ENCODE measurements around the gene SVEP1. TPM values are rescaled to one million over a fixed set of nuclear protein-coding genes. Genes with fewer than 3 reads are reported as not detected.

Gene SVEP1
- polyA plus RNA-seq, 1 donor (not counting 4 experiments of a cell fraction or from before 2014, with no cell fraction given) = 0.14 TPM

GRCh38 chr9:110330484-110331105 is 248.9 kb downstream of the SVEP1 start:
- DNase-seq (ENCODE audit: low read depth, low spot score) = no peak
- Histone ChIP-seq H3K4me1 (ENCODE audit: control insufficient read depth, extremely low read depth, insufficient read depth, low read length) (peaks cover 8% of the 10 kb centered on the region), H3K27me3 (ENCODE audit: control insufficient read depth, extremely low read depth, insufficient read depth, low read length) (no peaks in the 10 kb centered on the region), H3K9ac (ENCODE audit: control insufficient read depth, extremely low read depth, insufficient read depth, low read length) (no peak overlapping the region), H3K4me2 (ENCODE audit: control insufficient read depth, extremely low read depth, insufficient read depth, low read depth, low read length) (no peak overlapping the region), H3K79me2 (ENCODE audit: control insufficient read depth, insufficient read depth, low read length) (no peaks in the 10 kb centered on the region), H3K9me1 (ENCODE audit: control insufficient read depth, extremely low read depth, insufficient read depth, low read length) (no peaks in the 10 kb centered on the region), H3K36me3 (ENCODE audit: control insufficient read depth in 2 of 2, extremely low read depth in 1 of 2, insufficient read depth in 2 of 2, low read length in 2 of 2) (no peaks in the 10 kb centered on the region), H2AFZ (ENCODE audit: control insufficient read depth, low read length) (no peak overlapping the region), H3K4me3 (ENCODE audit: control insufficient read depth in 2 of 3, extremely low read depth in 1 of 3, insufficient read depth in 2 of 3, low read depth in 1 of 3, low read length in 3 of 3) (no peak overlapping the region), H4K20me1 (ENCODE audit: control insufficient read depth, extremely low read depth, insufficient read depth, low read length) (no peaks in the 10 kb centered on the region), H3K9me3 (ENCODE audit: control insufficient read depth, low read depth, low read length) (no peaks in the 10 kb centered on the region), H3K27ac (ENCODE audit: control insufficient read depth, insufficient read depth, low read length) (no peak overlapping the region)
- no peak for TF ChIP-seq EZH2 (IDR thresholded peaks at IDR 0.05; ENCODE audit: low read length)
- no peak for TF ChIP-seq CTCF (optimal IDR thresholded peaks at IDR 0.05 in 1 of 3, IDR thresholded peaks at IDR 0.05 in 1 of 3, conservative IDR thresholded peaks at IDR 0.05 in 1 of 3; ENCODE audit: extremely low read depth in 1 of 3, insufficient read depth in 2 of 3, low read length in 3 of 3)
- no peak for FAIRE-seq
- dilution Hi-C loops (cut with MboI; ENCODE audit: extremely low pct_ligation_motif_present, low sequenced_read_pairs) = no loop called here

- peaks cover 8% of the 10 kb centered on the region for H3K4me1 ChIP-seq (ENCODE audit: control insufficient read depth, extremely low read depth, insufficient read depth, low read length)
- FAIRE-seq = no peak
- H3K9me1 ChIP-seq (ENCODE audit: control insufficient read depth, extremely low read depth, insufficient read depth, low read length) = no peaks in the 10 kb centered on the region
- no peaks in the 10 kb centered on the region for H3K36me3 ChIP-seq (ENCODE audit: control insufficient read depth in 2 of 2, extremely low read depth in 1 of 2, insufficient read depth in 2 of 2, low read length in 2 of 2)
- no peak overlapping the region for H3K27ac ChIP-seq (ENCODE audit: control insufficient read depth, insufficient read depth, low read length)
- no peaks in the 10 kb centered on the region for H3K79me2 ChIP-seq (ENCODE audit: control insufficient read depth, insufficient read depth, low read length)
- no peaks in the 10 kb centered on the region for H4K20me1 ChIP-seq (ENCODE audit: control insufficient read depth, extremely low read depth, insufficient read depth, low read length)
- H3K4me3 ChIP-seq (ENCODE audit: control insufficient read depth in 2 of 3, extremely low read depth in 1 of 3, insufficient read depth in 2 of 3, low read depth in 1 of 3, low read length in 3 of 3) = no peak overlapping the region
- H2AFZ ChIP-seq (ENCODE audit: control insufficient read depth, low read length) = no peak overlapping the region
- no peak for TF ChIP-seq EZH2 (IDR thresholded peaks at IDR 0.05; ENCODE audit: low read length)
- TF ChIP-seq CTCF (optimal IDR thresholded peaks at IDR 0.05 in 1 of 3, IDR thresholded peaks at IDR 0.05 in 1 of 3, conservative IDR thresholded peaks at IDR 0.05 in 1 of 3; ENCODE audit: extremely low read depth in 1 of 3, insufficient read depth in 2 of 3, low read length in 3 of 3) = no peak
- H3K4me2 ChIP-seq (ENCODE audit: control insufficient read depth, extremely low read depth, insufficient read depth, low read depth, low read length) = no peak overlapping the region
- no peak for DNase-seq (ENCODE audit: low read depth, low spot score)
- H3K27me3 ChIP-seq (ENCODE audit: control insufficient read depth, extremely low read depth, insufficient read depth, low read length) = no peaks in the 10 kb centered on the region
- no peak overlapping the region for H3K9ac ChIP-seq (ENCODE audit: control insufficient read depth, extremely low read depth, insufficient read depth, low read length)
- dilution Hi-C loops (cut with MboI; ENCODE audit: extremely low pct_ligation_motif_present, low sequenced_read_pairs) = no loop called here
- no peaks in the 10 kb centered on the region for H3K9me3 ChIP-seq (ENCODE audit: control insufficient read depth, low read depth, low read length)
These were observed 249.8 kb downstream of the SVEP1 start for GRCh38 chr9:110329639-110330230.

Measured in keratinocyte (primary cell).